ENCODE results near the gene ENTPD2. TPM values are rescaled to one million over a fixed set of nuclear protein-coding genes. Genes with fewer than 3 reads are reported as not detected.

ENTPD2 gene
- total RNA-seq, 1 donor from 2014 or later = 5.2 TPM

GRCh38 chr9:137054932-137055384, 1.1 kb upstream of the ENTPD2 start:
- Mint-ChIP-seq H3K4me1 (peaks cover 8% of the 10 kb centered on the region), H3K27me3 (ENCODE audit: low read depth) (peaks cover 79% of the 10 kb centered on the region), H3K36me3 (no peaks in the 10 kb centered on the region), H3K9me3 (no peaks in the 10 kb centered on the region), H3K27ac (no peak overlapping the region), H3K4me3 (no peak overlapping the region)
- TF ChIP-seq, protein P1, sequence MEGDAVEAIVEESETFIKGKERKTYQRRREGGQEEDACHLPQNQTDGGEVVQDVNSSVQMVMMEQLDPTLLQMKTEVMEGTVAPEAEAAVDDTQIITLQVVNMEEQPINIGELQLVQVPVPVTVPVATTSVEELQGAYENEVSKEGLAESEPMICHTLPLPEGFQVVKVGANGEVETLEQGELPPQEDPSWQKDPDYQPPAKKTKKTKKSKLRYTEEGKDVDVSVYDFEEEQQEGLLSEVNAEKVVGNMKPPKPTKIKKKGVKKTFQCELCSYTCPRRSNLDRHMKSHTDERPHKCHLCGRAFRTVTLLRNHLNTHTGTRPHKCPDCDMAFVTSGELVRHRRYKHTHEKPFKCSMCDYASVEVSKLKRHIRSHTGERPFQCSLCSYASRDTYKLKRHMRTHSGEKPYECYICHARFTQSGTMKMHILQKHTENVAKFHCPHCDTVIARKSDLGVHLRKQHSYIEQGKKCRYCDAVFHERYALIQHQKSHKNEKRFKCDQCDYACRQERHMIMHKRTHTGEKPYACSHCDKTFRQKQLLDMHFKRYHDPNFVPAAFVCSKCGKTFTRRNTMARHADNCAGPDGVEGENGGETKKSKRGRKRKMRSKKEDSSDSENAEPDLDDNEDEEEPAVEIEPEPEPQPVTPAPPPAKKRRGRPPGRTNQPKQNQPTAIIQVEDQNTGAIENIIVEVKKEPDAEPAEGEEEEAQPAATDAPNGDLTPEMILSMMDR (IDR thresholded peaks at IDR 0.05; ENCODE audit: unreplicated experiment) = no peak
- DNase-seq (ENCODE audit: low spot score in 2 of 2, unreplicated experiment in 2 of 2) = no peak

DNA sequence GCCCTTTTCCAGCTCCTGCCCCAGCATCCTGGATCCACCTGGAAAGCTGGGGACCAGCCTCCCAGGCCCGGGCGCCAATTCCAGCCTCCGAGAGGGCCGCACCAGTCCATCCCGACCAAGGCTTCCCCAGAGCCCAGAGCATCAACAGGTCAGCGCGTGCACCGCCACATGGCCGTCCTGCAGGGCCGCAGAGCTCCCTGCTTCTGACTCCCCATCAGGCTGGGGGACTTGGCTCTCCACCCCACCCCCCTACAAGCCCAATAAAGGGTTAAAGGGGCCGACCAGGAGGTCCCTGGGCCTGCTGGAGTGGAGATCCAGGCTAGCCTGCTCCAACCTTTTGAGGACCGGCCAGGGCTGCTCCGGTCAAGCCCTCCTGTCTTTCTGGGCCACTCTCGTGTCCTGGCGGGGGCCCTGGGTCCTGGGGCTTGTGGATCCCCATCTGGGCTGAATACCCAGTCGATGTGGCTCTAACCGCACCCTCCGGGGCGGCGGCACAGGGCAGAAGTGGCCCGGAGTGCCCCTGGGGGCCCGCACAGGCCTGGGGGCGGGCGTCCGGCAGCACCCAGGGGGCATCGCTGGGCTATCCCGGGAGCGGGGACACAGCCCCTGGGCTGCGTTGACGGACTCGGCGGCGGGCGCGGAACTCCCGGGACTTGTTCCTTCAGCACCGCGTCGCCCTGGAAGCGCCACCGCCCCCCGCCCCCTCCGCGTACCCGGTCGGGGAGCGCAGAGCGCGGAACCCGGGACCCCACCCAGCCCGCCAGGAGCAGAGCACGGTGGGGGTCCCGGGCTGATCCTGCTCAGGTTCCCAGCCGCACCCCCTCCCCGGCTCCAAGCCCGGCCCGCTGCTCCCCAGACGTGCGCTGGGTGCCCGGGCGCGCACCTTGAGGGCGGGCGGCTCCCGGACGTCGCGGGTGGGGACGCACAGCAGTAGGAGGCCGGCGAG, 590 bp downstream of the ENTPD2 start:
- TF ChIP-seq, protein P1 (IDR thresholded peaks at IDR 0.05; ENCODE audit: unreplicated experiment) = no peak
- peaks cover 8% of the 10 kb centered on the region for H3K4me1 Mint-ChIP-seq
- H3K27me3 Mint-ChIP-seq (ENCODE audit: low read depth) = peaks cover 85% of the 10 kb centered on the region
- peak overlapping the region; percentile 31 for H3K4me3 Mint-ChIP-seq
- DNase-seq (ENCODE audit: low spot score in 2 of 2, unreplicated experiment in 2 of 2) = no peak
- H3K27ac Mint-ChIP-seq = no peak overlapping the region
- H3K9me3 Mint-ChIP-seq = no peaks in the 10 kb centered on the region
- no peaks in the 10 kb centered on the region for H3K36me3 Mint-ChIP-seq

GRCh38 chr9:137052293-137052692, 1.6 kb downstream of the ENTPD2 start:
- Mint-ChIP-seq H3K9me3 (no peaks in the 10 kb centered on the region), H3K36me3 (no peaks in the 10 kb centered on the region), H3K27me3 (ENCODE audit: low read depth) (peaks cover 84% of the 10 kb centered on the region), H3K4me3 (no peak overlapping the region), H3K4me1 (peaks cover 8% of the 10 kb centered on the region), H3K27ac (no peak overlapping the region)
- DNase-seq (ENCODE audit: low spot score in 2 of 2, unreplicated experiment in 2 of 2) = no peak
- TF ChIP-seq, protein P1 (IDR thresholded peaks at IDR 0.05; ENCODE audit: unreplicated experiment) = no peak

DNA sequence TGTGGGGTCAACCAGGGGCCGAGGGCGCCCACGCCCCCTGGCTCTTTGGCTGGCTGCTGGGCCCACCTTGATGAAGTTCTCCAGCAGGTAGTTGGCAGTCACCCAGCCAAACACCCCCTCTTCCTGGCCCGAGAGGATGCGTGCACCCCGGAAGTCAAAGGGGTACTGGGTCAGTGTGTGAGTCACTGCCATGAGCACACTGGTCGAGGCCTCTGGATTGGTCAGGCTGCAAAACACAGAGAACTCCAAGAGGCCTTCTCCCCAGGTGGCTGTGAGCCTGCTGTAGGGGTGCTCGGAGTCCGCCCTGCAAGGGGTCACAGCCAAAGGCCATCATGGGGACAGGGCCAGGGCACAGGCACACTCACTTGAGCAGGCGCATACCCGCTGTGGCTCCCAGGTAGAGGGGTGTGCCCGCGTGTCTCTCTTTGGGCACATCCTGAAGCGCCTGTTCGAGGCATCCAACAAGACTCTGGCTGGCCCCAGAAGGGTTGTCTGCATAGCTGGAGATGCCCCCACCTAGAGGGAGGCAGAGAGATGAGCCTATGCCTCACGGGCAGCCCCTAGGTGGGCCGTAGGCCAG, 2.6 kb downstream of the ENTPD2 start:
- Mint-ChIP-seq H3K27ac (no peak overlapping the region), H3K4me1 (peaks cover 8% of the 10 kb centered on the region), H3K9me3 (no peaks in the 10 kb centered on the region), H3K4me3 (no peak overlapping the region), H3K36me3 (no peaks in the 10 kb centered on the region), H3K27me3 (ENCODE audit: low read depth) (peaks cover 87% of the 10 kb centered on the region)
- no peak for DNase-seq (ENCODE audit: low spot score in 2 of 2, unreplicated experiment in 2 of 2)
- TF ChIP-seq, protein P1 (IDR thresholded peaks at IDR 0.05; ENCODE audit: unreplicated experiment) = no peak

DNA sequence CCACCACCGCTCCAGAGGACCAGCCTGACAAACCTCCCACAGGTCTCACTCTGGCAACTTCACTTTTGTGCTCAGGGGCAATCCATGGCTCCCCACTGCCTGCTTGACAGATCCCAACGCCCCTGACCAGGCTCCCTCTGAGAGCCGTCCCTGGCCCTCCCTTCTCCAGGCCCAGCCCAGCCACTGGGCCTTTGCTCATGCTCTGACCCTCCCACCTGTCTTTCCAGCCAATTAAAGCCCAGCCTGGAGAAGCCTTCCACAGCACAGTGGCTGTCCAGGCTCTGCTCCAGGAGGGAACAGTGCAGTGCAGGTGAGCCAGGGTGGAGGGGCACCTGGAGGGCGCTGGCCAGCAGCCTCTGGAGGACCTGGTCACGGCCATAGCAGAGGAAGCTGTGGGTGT, 3.3 kb downstream of the ENTPD2 start:
- Mint-ChIP-seq H3K4me1 (peaks cover 5% of the 10 kb centered on the region), H3K4me3 (no peak overlapping the region), H3K9me3 (no peaks in the 10 kb centered on the region), H3K27ac (no peak overlapping the region), H3K27me3 (ENCODE audit: low read depth) (peaks cover 80% of the 10 kb centered on the region), H3K36me3 (no peaks in the 10 kb centered on the region)
- TF ChIP-seq, protein P1 (IDR thresholded peaks at IDR 0.05; ENCODE audit: unreplicated experiment) = no peak
- no peak for DNase-seq (ENCODE audit: low spot score in 2 of 2, unreplicated experiment in 2 of 2)
